Muscle layer of duodenum (tissue), 2 donors: ENCODE data around the gene THEMIS.

Experiments
- H3K27ac ChIP-seq: one replicate; pipeline ENCODE4 v1.7.0; 2013; ENCODE audit warnings: mild to moderate bottlenecking, low read length
- H3K27me3 ChIP-seq: one replicate; pipeline ENCODE4 v1.7.0; 2013; ENCODE audit warnings: low read depth, mild to moderate bottlenecking, control low read depth, low read length
- H3K36me3 ChIP-seq, 2 donors: one replicate each; pipeline ENCODE4 v1.7.0; 2013; ENCODE audit warnings: low read length in 2 of 2, control low read depth in 1 of 2, mild to moderate bottlenecking in 1 of 2; ENCODE audit not compliant: insufficient read depth in 2 of 2, control insufficient read depth in 1 of 2
- H3K4me1 ChIP-seq, 2 donors: one replicate each; pipeline ENCODE4 v1.7.0; 2013; ENCODE audit warnings: low read length in 2 of 2, mild to moderate bottlenecking in 2 of 2, control low read depth in 1 of 2, moderate library complexity in 1 of 2; ENCODE audit not compliant: insufficient read depth in 2 of 2, control insufficient read depth in 1 of 2
- H3K4me3 ChIP-seq, 2 donors: one replicate each; pipeline ENCODE4 v1.7.0; 2013; ENCODE audit warnings: low read length in 2 of 2, low read depth in 1 of 2, mild to moderate bottlenecking in 1 of 2
- H3K9me3 ChIP-seq, 2 donors: one replicate each; pipeline ENCODE4 v1.7.0; 2013; ENCODE audit warnings: low read length in 2 of 2, control low read depth in 1 of 2, mild to moderate bottlenecking in 1 of 2; ENCODE audit not compliant: control insufficient read depth in 1 of 2
- donor health status: healthy.

Gene THEMIS

DNA sequence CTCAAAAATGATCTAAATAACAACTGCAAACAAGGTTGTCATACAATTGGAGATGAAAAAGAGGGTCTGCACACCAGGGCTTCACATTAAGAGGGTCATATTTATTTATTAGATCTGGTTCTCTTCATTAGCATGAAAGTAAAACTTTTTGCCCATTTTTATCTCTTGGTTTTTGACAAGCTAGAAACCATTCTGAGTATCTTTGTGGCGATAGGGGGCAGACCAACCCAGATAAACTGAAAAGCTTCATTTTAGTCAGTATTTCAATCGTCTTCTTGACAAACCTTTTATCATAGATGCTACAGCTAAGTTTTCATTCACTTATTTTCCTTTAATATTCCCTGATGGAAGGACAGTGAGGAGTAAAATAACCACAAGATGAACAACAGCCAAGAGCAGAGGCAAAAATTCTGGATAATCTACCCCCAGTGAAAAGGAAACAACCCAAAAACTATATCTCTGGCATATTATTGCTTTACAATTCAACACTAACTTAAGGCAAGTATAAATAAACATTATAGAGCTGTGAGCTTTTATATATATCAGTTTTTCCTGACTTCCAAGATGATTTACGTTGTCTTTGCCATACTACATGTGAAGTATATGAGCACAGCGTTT is 45.2 kb downstream of the THEMIS start:
- no peak overlapping the region for H3K27ac ChIP-seq
- H3K27me3 ChIP-seq, result no peaks in the 10 kb centered on the region
- H3K4me3 ChIP-seq, result no peak overlapping the region
- no peaks in the 10 kb centered on the region for H3K9me3 ChIP-seq
- no peaks in the 10 kb centered on the region for H3K4me1 ChIP-seq
- H3K36me3 ChIP-seq, result no peaks in the 10 kb centered on the region

- Histone ChIP-seq H3K27me3 (no peaks in the 10 kb centered on the region), H3K36me3 (no peaks in the 10 kb centered on the region), H3K27ac (no peak overlapping the region), H3K9me3 (no peaks in the 10 kb centered on the region), H3K4me3 (no peak overlapping the region), H3K4me1 (no peaks in the 10 kb centered on the region)
These were observed 46.8 kb downstream of the THEMIS start for GRCh38 chr6:127854009-127854408.

GRCh38 chr6:127851197-127851596 is 49.7 kb downstream of the THEMIS start:
- Histone ChIP-seq H3K36me3 (no peaks in the 10 kb centered on the region), H3K27me3 (no peaks in the 10 kb centered on the region), H3K27ac (no peak overlapping the region), H3K4me1 (no peaks in the 10 kb centered on the region), H3K9me3 (no peaks in the 10 kb centered on the region), H3K4me3 (no peak overlapping the region)

GRCh38 chr6:127845242-127845641 is 55.6 kb downstream of the THEMIS start:
- H3K4me1 ChIP-seq, result no peaks in the 10 kb centered on the region
- H3K4me3 ChIP-seq, result no peak overlapping the region
- H3K36me3 ChIP-seq, result no peaks in the 10 kb centered on the region
- no peaks in the 10 kb centered on the region for H3K9me3 ChIP-seq
- H3K27me3 ChIP-seq, result no peaks in the 10 kb centered on the region
- H3K27ac ChIP-seq, result no peak overlapping the region

- H3K27ac ChIP-seq, result no peak overlapping the region
- H3K4me3 ChIP-seq, result no peak overlapping the region
- no peaks in the 10 kb centered on the region for H3K4me1 ChIP-seq
- no peaks in the 10 kb centered on the region for H3K9me3 ChIP-seq
- H3K27me3 ChIP-seq, result no peaks in the 10 kb centered on the region
- no peaks in the 10 kb centered on the region for H3K36me3 ChIP-seq
These were observed 56.3 kb downstream of the THEMIS start for GRCh38 chr6:127844529-127844928.

GRCh38 chr6:127843582-127843981 is 57.3 kb downstream of the THEMIS start:
- Histone ChIP-seq H3K27ac (no peak overlapping the region), H3K27me3 (no peaks in the 10 kb centered on the region), H3K4me3 (no peak overlapping the region), H3K4me1 (no peaks in the 10 kb centered on the region), H3K36me3 (no peaks in the 10 kb centered on the region), H3K9me3 (no peaks in the 10 kb centered on the region)

GRCh38 chr6:127842562-127842961 is 58.3 kb downstream of the THEMIS start:
- Histone ChIP-seq H3K9me3 (no peaks in the 10 kb centered on the region), H3K27me3 (no peaks in the 10 kb centered on the region), H3K36me3 (no peaks in the 10 kb centered on the region), H3K4me3 (no peak overlapping the region), H3K27ac (no peak overlapping the region), H3K4me1 (no peaks in the 10 kb centered on the region)

DNA sequence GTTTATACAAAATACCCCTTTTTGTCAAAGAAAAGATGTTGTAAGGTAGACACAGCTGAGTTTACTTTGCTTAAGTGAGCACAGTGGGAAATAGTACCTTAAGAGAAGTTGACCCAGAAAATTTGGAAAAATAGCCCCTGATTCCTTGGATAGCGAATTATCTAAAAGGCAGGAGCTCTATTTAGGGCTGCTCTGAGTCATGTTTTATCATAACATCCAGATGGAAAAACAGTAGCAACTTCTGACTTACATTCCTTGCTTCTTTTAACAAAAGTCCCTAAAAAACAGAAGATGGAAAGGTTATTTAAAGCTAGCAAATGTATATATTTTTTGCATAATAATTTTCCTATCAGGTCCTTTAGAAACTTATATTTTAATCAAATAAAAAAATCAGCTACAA is 59.0 kb downstream of the THEMIS start:
- no peaks in the 10 kb centered on the region for H3K36me3 ChIP-seq
- no peaks in the 10 kb centered on the region for H3K27me3 ChIP-seq
- H3K27ac ChIP-seq, result no peak overlapping the region
- H3K4me1 ChIP-seq, result no peaks in the 10 kb centered on the region
- H3K4me3 ChIP-seq, result no peak overlapping the region
- H3K9me3 ChIP-seq, result no peaks in the 10 kb centered on the region

- H3K36me3 ChIP-seq, result no peaks in the 10 kb centered on the region
- H3K4me1 ChIP-seq, result no peaks in the 10 kb centered on the region
- no peaks in the 10 kb centered on the region for H3K27me3 ChIP-seq
- H3K27ac ChIP-seq, result no peak overlapping the region
- H3K9me3 ChIP-seq, result no peaks in the 10 kb centered on the region
- no peak overlapping the region for H3K4me3 ChIP-seq
These were observed 66.7 kb downstream of the THEMIS start for GRCh38 chr6:127834136-127834535.

GRCh38 chr6:127833336-127833735 is 67.5 kb downstream of the THEMIS start:
- H3K36me3 ChIP-seq, result no peaks in the 10 kb centered on the region
- no peaks in the 10 kb centered on the region for H3K27me3 ChIP-seq
- H3K9me3 ChIP-seq, result no peaks in the 10 kb centered on the region
- no peak overlapping the region for H3K4me3 ChIP-seq
- no peak overlapping the region for H3K27ac ChIP-seq
- no peaks in the 10 kb centered on the region for H3K4me1 ChIP-seq

DNA sequence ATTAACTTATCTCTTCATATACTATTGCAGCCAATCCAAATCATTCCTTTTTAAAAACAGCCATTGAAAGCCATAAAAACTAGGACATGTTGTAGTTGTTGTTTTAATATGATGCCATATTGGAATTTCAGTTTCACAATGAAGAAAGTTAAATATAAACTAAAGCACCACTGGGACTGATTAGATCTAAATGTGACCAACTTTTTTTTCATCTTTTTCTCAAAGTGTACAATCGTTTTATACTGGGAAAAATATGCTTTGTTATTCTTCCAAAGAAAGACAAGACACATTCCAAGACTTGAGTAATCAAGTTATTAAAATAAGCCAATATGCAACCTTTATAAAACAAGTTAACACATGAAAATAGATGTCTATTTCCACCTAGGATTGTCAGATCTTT is 68.5 kb downstream of the THEMIS start:
- no peak overlapping the region for H3K27ac ChIP-seq
- no peak overlapping the region for H3K4me3 ChIP-seq
- no peaks in the 10 kb centered on the region for H3K36me3 ChIP-seq
- no peaks in the 10 kb centered on the region for H3K4me1 ChIP-seq
- H3K27me3 ChIP-seq, result no peaks in the 10 kb centered on the region
- H3K9me3 ChIP-seq, result no peaks in the 10 kb centered on the region

- no peaks in the 10 kb centered on the region for H3K36me3 ChIP-seq
- no peak overlapping the region for H3K27ac ChIP-seq
- H3K4me1 ChIP-seq, result no peaks in the 10 kb centered on the region
- H3K27me3 ChIP-seq, result no peaks in the 10 kb centered on the region
- no peaks in the 10 kb centered on the region for H3K9me3 ChIP-seq
- no peak overlapping the region for H3K4me3 ChIP-seq
These were observed 76.8 kb downstream of the THEMIS start for GRCh38 chr6:127824061-127824460.
